Germinal center (tissue), 1 donor: ENCODE measurements around the gene MINDY4B.

ENCODE experiments used
- DNase-seq: peaks from one replicate; pipeline ENCODE4 v3.0.0; 2012; ENCODE audit warnings: mixed read lengths, low spot score

MINDY4B gene

DNA sequence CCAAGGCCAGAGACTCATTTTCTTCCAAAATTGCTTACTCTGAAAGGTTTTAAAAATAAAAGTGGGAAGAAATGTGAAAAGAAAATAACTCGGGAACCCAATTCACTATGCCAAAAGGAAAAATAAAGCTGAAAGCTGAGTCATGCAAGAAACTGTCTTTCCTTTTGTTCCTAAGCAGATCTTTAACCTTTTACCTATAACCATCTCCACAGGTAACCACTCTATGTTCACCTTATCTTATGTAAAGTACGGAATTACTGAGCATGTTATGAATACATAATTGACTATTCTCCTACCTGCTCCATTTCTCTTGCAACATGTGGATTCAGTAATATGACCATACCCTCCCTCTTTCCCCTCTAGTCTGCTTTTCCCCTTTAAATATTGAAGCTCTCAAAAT is 62.0 kb downstream of the MINDY4B start:
- no peak for DNase-seq

- DNase-seq = no peak
Measured at GRCh38 chr3:150840802-150841515, 64.3 kb downstream of the MINDY4B start.

DNA sequence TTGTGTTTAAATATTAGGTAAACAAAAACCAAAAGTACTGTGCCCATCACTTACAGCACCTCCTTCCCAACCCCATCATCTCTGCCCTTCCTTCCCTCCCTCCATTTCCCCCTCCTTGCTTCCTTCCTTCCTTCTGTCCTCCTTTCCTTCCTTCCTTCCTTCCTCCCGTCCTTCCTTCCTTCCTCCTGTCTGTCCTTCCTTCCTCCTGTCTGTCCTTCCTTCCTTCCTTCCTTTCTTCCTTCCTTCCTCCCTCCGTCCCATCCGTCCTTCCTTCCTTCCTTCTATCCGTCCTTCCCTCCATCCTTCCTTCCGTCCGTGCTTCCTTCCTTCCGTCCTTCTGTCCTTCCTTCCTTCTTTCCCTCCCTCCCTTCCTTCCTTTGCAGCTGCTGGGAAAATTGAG is 74.5 kb downstream of the MINDY4B start:
- DNase-seq = no peak

DNA sequence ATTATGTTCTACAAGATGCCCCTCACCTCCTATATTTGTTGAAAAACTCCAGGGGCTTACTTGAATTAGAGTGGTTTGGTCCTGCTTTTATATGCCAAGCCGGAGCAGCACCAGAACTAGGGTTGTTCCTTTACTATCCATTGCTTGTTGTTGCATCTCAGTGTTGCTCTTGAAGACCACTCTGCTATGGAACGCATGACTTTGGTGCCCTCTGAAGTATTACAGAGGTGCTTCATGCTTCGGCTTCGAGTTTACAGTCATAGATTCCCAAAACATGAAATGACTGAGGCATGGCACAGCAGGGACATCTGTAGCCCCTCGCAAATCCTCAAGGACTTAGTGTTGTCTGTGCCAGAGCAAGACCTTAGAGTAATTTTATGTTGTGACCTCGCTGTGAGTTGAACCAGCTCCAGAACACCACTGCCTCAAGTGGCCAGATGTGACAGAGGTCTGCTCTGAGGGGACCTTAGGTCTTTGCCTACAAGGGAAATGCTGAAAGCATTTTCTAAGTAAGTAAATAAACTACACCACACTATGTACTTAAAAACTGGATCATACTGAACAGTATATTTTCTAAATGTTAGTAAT is 75.1 kb downstream of the MINDY4B start:
- DNase-seq = peak; percentile 47

- no peak for DNase-seq
Measured at GRCh38 chr3:150829408-150829807, 75.8 kb downstream of the MINDY4B start.

GRCh38 chr3:150828997-150829396 is 76.2 kb downstream of the MINDY4B start:
- no peak for DNase-seq

GRCh38 chr3:150828261-150828660 is 77.0 kb downstream of the MINDY4B start:
- no peak for DNase-seq

DNA sequence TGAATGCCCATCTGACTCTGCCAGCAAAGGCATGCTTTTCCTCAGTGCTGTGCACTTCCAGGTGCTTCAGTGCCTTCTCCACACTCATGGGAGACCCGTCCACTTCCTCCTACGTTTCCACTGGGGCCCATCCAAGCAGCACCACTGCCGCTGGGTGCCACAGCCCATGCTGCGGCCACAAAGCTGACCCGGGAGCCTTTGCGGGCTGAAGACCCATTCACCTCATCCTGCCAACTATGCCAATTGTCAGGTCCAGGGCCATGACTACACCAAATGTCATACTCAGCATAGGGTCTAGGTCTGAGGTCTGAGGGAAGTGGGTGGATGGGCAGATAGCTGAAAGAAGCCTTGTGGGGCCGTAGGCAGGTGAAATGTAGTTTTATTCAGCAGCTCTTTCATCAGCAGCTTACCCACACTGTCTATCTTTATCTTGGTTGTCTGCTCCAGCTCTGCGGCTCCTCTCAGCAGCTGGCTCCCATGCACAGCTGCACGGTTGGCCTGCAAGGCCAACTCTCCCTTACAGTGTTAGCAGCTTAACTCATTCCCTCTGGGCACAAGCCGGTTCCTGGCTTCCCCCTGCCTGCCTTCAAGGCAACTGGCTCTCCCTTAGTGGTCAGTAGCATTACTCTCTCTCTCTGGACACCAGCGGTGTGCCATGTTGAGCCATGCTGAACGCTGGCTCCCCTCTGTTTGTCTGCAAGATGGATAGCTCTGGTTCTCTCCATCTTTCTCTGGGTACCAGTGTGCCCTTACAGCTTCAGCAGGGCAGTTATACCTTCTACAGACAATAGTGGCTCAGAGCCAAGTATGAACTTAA is 78.6 kb downstream of the MINDY4B start:
- no peak for DNase-seq

- no peak for DNase-seq
Measured at GRCh38 chr3:150825916-150826377, 79.3 kb downstream of the MINDY4B start.

DNA sequence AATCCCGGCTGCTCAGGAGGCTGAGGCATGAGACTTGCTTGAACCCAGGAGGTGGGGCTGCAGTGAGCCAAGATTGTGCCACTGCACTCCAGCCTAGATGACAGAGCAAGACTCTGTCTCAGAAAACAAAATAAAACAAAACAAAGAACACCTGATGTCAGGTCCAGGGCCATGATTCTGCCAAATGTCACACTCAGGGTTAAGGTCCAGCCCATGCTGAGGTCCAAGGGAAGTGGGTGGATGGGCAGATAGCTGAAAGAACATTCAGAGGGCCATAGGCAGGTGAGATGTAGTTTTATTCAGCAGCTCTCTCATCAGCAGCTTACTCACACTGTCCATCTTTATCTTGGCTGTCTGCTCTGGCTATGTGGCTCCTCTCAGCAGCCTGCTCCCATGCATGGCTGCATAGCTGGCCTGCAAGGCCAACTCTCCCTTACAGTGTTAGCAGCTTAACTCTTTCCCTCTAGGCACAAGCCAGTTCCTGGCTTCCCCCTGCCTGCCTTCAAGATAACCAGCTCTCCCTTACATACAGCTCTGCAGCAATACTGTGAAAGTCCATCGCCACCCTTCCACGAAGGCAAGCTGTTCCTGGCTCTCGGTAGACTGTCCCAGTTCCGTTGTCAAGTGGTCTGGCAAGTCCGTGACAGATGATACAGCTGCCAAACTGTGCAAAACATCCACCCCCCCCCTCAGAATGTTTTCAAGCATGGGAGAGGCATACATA is 79.9 kb downstream of the MINDY4B start:
- DNase-seq = no peak

GRCh38 chr3:150823277-150823676 is 82.0 kb downstream of the MINDY4B start:
- no peak for DNase-seq

GRCh38 chr3:150822636-150823035 is 82.6 kb downstream of the MINDY4B start:
- no peak for DNase-seq
